ENCODE measurements around the gene BRD1. TPM values are rescaled to one million over a fixed set of nuclear protein-coding genes. Genes with fewer than 3 reads are reported as not detected.

The BRD1 gene
- total RNA-seq (ENCODE audit: unreplicated experiment): 40.3 TPM
- long read RNA-seq, partial matches to known transcripts: 1 of 1 reads
- long read RNA-seq, other reads (novel, unspliced or antisense): 0 of 1 reads

- Mint-ChIP-seq H3K9me3 (ENCODE audit: unreplicated experiment) (no peaks in the 10 kb centered on the region), H3K4me3 (ENCODE audit: unreplicated experiment) (peak within 1 kb of the TSS; percentile 91), H3K27ac (ENCODE audit: unreplicated experiment) (no peak within 1 kb of the TSS), H3K36me3 (ENCODE audit: low read depth, unreplicated experiment) (peaks cover 14% of the 10 kb centered on the region), H3K27me3 (ENCODE audit: unreplicated experiment) (peaks cover 5% of the 10 kb centered on the region), H3K4me1 (ENCODE audit: unreplicated experiment) (peaks cover 29% of the 10 kb centered on the region)
- no peak for TF ChIP-seq CTCF (IDR thresholded peaks at IDR 0.05; ENCODE audit: unreplicated experiment)
- peak; percentile 62 for DNase-seq (ENCODE audit: low spot score)
These were observed at the start of gene BRD1 for GRCh38 chr22:49827853-49828598. BRD1 (minus strand) TSS chr22:49827873; CDS start chr22:49824317, 3,556 bp downstream.

- Mint-ChIP-seq H3K4me3 (ENCODE audit: unreplicated experiment) (no peak overlapping the region), H3K9me3 (ENCODE audit: unreplicated experiment) (no peaks in the 10 kb centered on the region), H3K27ac (ENCODE audit: unreplicated experiment) (no peak overlapping the region), H3K27me3 (ENCODE audit: unreplicated experiment) (peaks cover 1% of the 10 kb centered on the region), H3K36me3 (ENCODE audit: low read depth, unreplicated experiment) (peaks cover 27% of the 10 kb centered on the region), H3K4me1 (ENCODE audit: unreplicated experiment) (no peaks in the 10 kb centered on the region)
- no peak for DNase-seq (ENCODE audit: low spot score)
- TF ChIP-seq CTCF (IDR thresholded peaks at IDR 0.05; ENCODE audit: unreplicated experiment): no peak
These were observed 45.7 kb upstream of the BRD1 start for GRCh38 chr22:49873228-49873940.

GRCh38 chr22:49872347-49872746 lies 44.7 kb upstream of the BRD1 start:
- DNase-seq (ENCODE audit: low spot score): no peak
- no peaks in the 10 kb centered on the region for H3K9me3 Mint-ChIP-seq (ENCODE audit: unreplicated experiment)
- no peak overlapping the region for H3K27ac Mint-ChIP-seq (ENCODE audit: unreplicated experiment)
- H3K4me1 Mint-ChIP-seq (ENCODE audit: unreplicated experiment): no peaks in the 10 kb centered on the region
- TF ChIP-seq CTCF (IDR thresholded peaks at IDR 0.05; ENCODE audit: unreplicated experiment): no peak
- H3K27me3 Mint-ChIP-seq (ENCODE audit: unreplicated experiment): peaks cover 1% of the 10 kb centered on the region
- H3K4me3 Mint-ChIP-seq (ENCODE audit: unreplicated experiment): no peak overlapping the region
- H3K36me3 Mint-ChIP-seq (ENCODE audit: low read depth, unreplicated experiment): peaks cover 20% of the 10 kb centered on the region

- Mint-ChIP-seq H3K36me3 (ENCODE audit: low read depth, unreplicated experiment) (peaks cover 25% of the 10 kb centered on the region), H3K27me3 (ENCODE audit: unreplicated experiment) (peaks cover 1% of the 10 kb centered on the region), H3K9me3 (ENCODE audit: unreplicated experiment) (peaks cover 3% of the 10 kb centered on the region), H3K27ac (ENCODE audit: unreplicated experiment) (no peak overlapping the region), H3K4me1 (ENCODE audit: unreplicated experiment) (no peaks in the 10 kb centered on the region), H3K4me3 (ENCODE audit: unreplicated experiment) (no peak overlapping the region)
- TF ChIP-seq CTCF (IDR thresholded peaks at IDR 0.05; ENCODE audit: unreplicated experiment): no peak
- DNase-seq (ENCODE audit: low spot score): no peak
These were observed 43.8 kb upstream of the BRD1 start for GRCh38 chr22:49871482-49871881.

Measured in endothelial cell (in vitro differentiated cells).